GM12874 (cell line): ENCODE measurements around the gene NKD2.

ENCODE experiments used
- CTCF ChIP-seq: IDR thresholded peaks from 2 replicates; pipeline ENCODE4 v1.5.1; 2011; ENCODE audit warnings: low read depth, mild to moderate bottlenecking, control low read depth, low read length, moderate library complexity; ENCODE audit not compliant: insufficient read depth

NKD2 gene

DNA sequence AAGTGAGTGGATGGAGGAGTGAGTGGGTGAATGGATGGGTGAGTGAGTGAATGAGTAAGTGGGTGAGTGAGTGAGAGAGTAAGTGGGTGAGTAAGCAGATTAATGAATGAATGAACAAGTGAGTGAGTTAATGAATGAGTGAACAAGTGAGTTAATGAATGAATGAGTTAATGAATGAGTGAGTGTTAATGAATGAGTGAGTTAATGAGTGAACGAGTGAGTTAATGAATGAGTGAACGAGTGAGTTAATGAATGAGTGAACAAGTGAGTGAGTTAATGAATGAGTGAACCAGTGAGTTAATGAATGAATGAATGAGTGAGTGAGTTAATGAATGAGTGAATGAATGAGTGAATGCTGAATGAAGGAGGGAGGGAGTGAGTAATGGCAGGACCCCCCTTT is 26.4 kb downstream of the NKD2 start:
- TF ChIP-seq CTCF = no peak

DNA sequence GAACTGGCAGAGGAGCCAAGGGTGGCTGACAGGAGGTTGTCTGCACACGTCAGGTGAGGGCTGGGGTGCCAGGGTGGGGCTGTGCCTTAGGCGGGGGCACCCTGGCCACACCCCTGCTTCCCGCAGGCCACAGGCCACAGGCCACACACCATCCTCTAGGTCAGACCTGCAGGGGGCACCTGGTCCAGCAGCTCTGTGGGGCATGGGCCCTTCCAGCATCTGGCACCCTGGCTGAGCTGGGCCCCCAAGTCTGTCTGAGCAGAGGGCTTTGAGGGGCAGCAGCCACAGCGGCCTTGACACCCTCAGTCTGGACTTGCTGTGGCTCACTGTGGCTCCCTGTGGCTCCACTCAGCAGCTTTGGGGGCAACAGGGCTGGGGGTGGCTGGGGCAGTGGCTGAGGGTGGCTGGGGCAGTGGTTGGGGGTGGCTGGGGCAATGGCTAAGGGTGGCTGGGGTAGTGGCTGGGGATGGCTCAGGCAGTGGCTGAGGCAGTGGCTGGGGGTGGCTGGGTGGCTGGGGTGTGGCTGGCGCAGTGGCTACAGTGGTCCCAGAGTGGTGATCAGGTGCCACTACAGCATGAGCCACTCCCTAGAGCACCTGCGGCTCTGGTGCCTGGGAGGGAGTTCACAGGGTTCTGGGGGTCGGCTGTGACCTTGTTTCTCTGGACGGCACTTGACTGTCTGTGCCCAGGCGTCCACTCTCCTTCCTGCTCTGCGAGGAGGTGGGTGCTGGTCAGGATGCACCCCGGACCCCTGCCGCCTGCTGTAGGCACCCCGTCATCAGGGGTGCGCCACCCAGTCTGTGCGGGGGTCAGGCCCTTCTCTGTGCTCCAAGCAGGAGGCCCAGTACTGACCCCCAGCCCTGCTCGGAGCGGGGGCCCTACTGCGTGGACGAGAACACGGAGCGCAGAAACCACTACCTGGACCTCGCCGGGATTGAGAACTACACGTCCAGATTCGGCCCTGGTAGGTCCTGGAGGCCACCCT is 27.1 kb downstream of the NKD2 start:
- no peak for TF ChIP-seq CTCF

- no peak for TF ChIP-seq CTCF
These were observed 28.0 kb downstream of the NKD2 start for GRCh38 chr5:1036504-1037122.

GRCh38 chr5:1037123-1037670 is 28.6 kb downstream of the NKD2 start:
- no peak for TF ChIP-seq CTCF

DNA sequence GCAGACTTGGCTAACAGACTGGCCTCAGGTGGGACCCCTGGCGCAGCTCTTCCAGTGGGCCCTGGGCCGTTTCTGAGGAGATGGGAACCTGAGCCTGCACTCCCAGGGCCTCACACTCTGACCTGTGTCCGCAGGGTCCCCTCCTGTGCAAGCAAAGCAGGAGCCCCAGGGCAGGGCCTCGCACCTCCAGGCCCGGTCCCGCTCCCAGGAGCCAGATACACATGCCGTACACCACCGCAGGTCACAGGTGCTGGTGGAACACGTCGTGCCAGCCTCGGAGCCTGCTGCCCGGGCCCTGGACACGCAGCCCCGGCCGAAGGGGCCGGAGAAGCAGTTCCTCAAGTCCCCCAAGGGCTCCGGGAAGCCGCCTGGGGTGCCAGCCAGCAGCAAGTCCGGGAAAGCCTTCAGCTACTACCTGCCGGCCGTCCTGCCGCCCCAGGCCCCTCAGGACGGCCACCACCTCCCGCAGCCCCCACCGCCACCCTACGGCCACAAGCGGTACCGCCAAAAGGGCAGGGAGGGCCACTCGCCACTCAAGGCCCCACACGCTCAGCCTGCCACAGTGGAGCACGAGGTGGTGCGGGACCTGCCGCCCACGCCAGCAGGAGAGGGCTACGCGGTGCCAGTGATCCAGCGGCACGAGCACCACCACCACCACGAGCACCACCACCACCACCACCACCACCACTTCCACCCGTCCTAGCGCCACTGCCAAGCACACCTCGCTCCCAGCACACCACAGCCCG is 29.2 kb downstream of the NKD2 start:
- TF ChIP-seq CTCF = no peak

- no peak for TF ChIP-seq CTCF
These were observed 30.0 kb downstream of the NKD2 start for GRCh38 chr5:1038417-1039209.

DNA sequence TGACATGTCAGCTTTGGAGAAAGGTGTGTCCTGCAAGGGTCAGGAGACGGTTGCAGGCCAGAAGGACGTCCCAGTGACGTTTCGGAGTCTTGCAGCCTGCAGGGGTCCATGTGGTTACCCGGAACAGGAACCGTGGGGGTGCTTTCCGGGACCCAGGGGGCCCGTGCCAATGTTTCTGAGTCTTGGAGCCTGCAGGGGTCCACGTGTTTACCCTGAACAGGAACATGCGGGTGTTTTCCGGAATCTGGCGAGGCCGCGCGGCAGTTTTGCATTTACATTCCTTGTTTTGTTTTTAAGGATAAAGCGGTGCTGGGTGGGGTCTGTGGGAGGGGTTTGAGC is 30.6 kb downstream of the NKD2 start:
- no peak for TF ChIP-seq CTCF
